Mesothelial cell of epicardium (in vitro differentiated cells): ENCODE data around the gene C2orf42. TPM values are rescaled to one million over a fixed set of nuclear protein-coding genes. Genes with fewer than 3 reads are reported as not detected.

Source experiments
- DNase-seq, 2 experiments: peaks; one replicate each; pipeline ENCODE4 v3.0.0; 2021; ENCODE audit warnings: low spot score in 2 of 2; ENCODE audit not compliant: unreplicated experiment in 2 of 2
- H3K27ac Mint-ChIP-seq: 2 replicates; pipeline ENCODE4 v1.8.0; 2021; ENCODE audit warnings: mixed read lengths
- H3K27me3 Mint-ChIP-seq: 2 replicates; pipeline ENCODE4 v1.8.0; 2021; ENCODE audit warnings: low read depth, mixed read lengths
- H3K36me3 Mint-ChIP-seq: 2 replicates; pipeline ENCODE4 v1.8.0; 2021; ENCODE audit warnings: mixed read lengths
- H3K4me1 Mint-ChIP-seq: 2 replicates; pipeline ENCODE4 v1.8.0; 2021; ENCODE audit warnings: mixed read lengths
- H3K4me3 Mint-ChIP-seq: 2 replicates; pipeline ENCODE4 v1.8.0; 2021; ENCODE audit warnings: mild to moderate bottlenecking, moderate library complexity, mixed read lengths
- H3K9me3 Mint-ChIP-seq: 2 replicates; pipeline ENCODE4 v1.8.0; 2021; ENCODE audit warnings: mixed read lengths
- CTCF ChIP-seq: fragments of 200-600 bp; sonication (generic); IDR thresholded peaks from one replicate; pipeline ENCODE4 v1.5.0; 2021; ENCODE audit warnings: antibody characterized with exemption; ENCODE audit not compliant: unreplicated experiment
- total RNA-seq: library from RNA; stranded (reverse); gene quantifications from 3 replicates; pipeline ENCODE4 v1.2.1, GENCODE V29; 2021

C2orf42 gene
- total RNA-seq, 1 donor from 2014 or later, result 20.6 TPM

DNA sequence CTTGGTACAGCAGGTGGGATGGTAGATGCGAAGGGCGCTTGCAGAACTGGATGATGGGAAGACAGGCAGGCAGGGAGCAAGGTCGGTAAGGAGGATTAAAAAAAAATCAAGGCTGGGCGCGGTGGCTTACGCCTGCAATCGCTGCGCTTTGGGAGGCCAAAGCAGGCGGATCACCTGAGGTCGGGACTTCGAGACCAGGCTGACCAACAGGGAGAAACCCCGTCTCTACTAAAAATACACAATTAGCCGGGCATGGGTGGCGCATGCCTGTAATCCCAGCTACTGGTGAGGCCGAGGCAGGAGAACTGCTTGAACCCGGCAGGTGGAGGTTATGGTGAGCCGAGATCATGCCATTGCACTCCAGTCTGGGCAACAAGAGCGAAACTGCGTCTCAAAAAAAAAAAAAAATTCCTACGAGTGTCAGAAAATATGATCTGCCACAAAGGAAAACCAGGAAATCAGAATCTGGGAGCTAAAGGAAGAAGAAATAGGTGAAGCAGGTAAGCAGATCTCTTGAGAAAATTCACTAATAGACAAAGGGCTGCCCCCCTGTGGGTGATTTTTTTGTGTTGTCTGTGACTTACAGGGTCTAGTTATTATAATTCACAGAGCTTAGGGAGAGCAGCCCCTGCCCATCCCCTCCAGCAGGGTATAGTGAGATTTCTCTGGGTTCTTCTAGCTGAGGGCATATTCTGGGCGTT lies 46.2 kb downstream of the C2orf42 start:
- no peak for DNase-seq
- Mint-ChIP-seq H3K4me3 (no peak overlapping the region), H3K27ac (peak overlapping the region; percentile 22), H3K9me3 (no peaks in the 10 kb centered on the region), H3K36me3 (peaks cover 8% of the 10 kb centered on the region), H3K4me1 (peaks cover 29% of the 10 kb centered on the region), H3K27me3 (no peaks in the 10 kb centered on the region)
- no peak for TF ChIP-seq CTCF

- Mint-ChIP-seq H3K27ac (peak overlapping the region; percentile 100), H3K27me3 (no peaks in the 10 kb centered on the region), H3K9me3 (no peaks in the 10 kb centered on the region), H3K36me3 (no peaks in the 10 kb centered on the region), H3K4me3 (peak overlapping the region; percentile 70), H3K4me1 (peaks cover 29% of the 10 kb centered on the region)
- DNase-seq, result no peak
- no peak for TF ChIP-seq CTCF
Measured at GRCh38 chr2:70143314-70144150, 47.3 kb downstream of the C2orf42 start.

DNA sequence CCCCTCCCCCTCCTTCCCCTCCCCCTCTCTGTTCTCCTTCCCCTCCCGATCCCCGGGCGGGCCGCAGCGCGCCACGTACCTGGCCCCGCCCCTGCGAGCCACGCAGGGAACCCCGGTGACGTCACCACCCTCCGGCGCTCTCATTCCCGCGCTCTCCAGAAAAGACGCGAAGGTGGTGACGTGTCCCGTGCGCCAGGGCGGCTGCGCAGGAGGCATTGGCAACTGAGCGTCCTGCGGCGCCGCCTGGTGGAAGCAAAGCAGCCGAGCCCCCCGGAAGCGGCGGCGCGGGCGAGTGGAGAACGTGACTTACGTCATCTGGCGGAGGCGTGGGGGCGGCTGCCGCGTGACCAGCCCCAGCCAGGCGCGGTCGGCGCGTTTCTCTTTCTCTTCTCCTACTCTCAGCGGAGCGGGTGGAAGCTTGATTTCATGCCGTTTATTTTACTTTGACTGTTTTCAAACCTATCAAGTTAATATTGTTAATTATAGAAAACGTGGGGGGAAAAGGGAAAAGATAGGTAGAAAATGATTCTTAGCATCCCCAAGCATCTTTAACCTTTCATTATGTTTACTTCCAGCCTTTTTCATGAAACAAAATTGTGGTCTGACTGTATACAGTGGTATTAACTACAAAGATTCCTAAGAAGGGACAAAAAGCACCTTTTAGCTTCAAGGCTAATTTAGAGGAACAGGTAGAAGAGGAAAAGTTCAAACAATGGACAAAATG lies 48.1 kb downstream of the C2orf42 start:
- peaks cover 32% of the 10 kb centered on the region for H3K4me1 Mint-ChIP-seq
- H3K36me3 Mint-ChIP-seq, result no peaks in the 10 kb centered on the region
- peak overlapping the region; percentile 70 for H3K4me3 Mint-ChIP-seq
- TF ChIP-seq CTCF, result peak; percentile 94
- H3K27me3 Mint-ChIP-seq, result no peaks in the 10 kb centered on the region
- peak overlapping the region; percentile 100 for H3K27ac Mint-ChIP-seq
- DNase-seq, result peak; percentile 100
- no peaks in the 10 kb centered on the region for H3K9me3 Mint-ChIP-seq

- no peak for TF ChIP-seq CTCF
- no peaks in the 10 kb centered on the region for H3K36me3 Mint-ChIP-seq
- peak overlapping the region; percentile 100 for H3K27ac Mint-ChIP-seq
- H3K4me1 Mint-ChIP-seq, result peaks cover 36% of the 10 kb centered on the region
- no peaks in the 10 kb centered on the region for H3K9me3 Mint-ChIP-seq
- H3K27me3 Mint-ChIP-seq, result no peaks in the 10 kb centered on the region
- H3K4me3 Mint-ChIP-seq, result peak overlapping the region; percentile 72
- DNase-seq, result peak in 1 of 2 experiments; percentile 73
Measured at GRCh38 chr2:70141902-70142589, 48.8 kb downstream of the C2orf42 start.

DNA sequence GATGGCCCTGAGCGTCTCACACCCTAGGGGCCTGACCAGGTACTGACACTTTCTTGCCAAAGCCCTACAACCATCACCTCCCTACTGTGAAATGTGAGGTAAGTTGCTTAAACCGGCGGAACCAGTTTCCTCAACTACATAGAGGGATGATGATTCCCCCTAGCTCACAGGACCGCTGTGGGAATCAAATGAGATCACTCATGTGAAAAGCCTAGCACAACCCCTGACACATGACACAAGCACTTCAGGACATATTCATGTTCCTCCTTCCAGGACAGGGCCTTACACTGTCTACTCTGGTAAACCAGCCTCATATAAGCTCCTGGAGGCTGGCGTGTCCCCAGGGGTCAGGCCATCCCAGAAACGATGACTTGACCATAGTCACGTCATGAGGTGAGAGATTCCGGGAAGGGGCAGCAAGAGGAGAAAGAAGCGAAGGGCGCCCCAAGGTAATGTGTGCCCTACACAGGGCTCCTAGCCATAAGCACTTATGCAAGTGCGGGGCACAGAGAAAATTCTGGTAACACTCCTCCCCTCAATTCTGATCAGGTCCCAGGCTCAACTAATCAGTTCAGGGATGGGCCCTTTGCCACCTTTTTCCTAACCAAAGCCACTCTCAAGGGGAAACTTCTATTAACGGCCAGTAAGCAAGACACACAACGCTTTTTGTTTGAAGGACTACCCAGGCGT lies 49.5 kb downstream of the C2orf42 start:
- Mint-ChIP-seq H3K4me1 (peaks cover 38% of the 10 kb centered on the region), H3K27me3 (no peaks in the 10 kb centered on the region), H3K9me3 (no peaks in the 10 kb centered on the region), H3K27ac (peak overlapping the region; percentile 100), H3K4me3 (peak overlapping the region; percentile 72), H3K36me3 (no peaks in the 10 kb centered on the region)
- peak; percentile 74 for TF ChIP-seq CTCF
- DNase-seq, result peak; percentile 37 to 67
